ENCODE data around the gene NET1.

NET1 gene

DNA sequence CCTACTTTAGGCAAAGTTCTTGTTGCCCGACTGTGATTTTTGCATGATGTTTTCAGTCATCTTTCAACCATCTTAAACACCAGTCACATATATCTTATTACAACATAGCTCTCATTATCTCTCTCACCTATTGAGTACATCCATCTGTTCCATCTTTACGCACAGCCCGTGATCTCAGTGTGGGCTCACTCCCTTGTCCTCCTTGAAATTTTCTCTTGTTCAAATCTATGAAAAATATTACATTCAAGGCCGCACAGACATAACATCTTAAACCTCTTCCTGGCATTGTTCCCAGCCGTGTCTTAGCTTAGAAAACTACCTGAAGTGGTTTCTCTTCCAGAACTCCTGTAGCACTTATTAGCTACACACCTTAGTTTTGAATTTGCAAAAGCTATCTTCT, 32.6 kb downstream of the NET1 start:
- DNase-seq = no peak

DNA sequence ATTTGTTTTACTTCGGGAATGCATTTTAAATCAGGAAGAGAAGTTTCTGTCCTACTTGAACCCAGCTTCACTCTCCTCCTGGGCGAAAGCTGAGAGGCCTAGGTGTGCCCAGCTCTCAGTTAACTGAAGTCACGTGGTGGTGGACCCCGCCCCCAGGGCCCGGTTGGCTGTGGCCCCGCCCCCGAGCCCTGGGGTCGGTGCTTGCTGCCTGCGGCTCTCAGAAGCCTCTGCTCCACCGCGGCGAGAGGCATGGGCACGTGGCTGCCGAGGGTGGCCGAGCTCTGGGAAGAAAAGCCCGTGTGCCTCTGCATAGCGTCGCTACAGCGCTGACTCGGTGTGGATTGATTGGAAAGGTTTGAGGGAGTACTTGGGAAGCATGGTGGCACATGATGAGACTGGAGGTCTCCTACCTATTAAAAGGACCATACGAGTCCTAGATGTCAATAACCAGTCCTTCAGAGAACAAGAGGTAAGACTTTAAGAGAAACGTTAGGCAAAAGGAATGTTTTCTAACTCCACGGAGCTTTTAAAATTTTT, 34.1 kb downstream of the NET1 start:
- DNase-seq = peak; percentile 90

DNA sequence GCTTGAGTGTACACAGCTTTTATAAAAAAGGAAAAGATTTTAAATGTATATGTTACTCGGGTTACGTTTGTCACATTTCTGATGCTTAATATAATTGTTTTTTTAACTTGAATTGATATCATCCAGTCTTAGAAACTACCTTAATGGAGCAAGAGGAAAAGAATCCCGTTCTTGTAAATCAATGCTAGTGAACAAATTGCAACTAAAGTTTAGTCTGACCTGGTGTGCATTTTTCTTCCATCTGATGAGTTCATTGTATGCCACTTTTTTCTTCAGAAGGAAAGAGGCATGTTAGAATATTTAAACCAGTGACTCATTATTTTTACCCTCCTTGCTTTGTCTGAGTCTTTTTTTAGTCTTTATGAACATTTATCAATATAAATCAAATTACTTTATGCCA, 34.7 kb downstream of the NET1 start:
- DNase-seq = peak; percentile 27

DNA sequence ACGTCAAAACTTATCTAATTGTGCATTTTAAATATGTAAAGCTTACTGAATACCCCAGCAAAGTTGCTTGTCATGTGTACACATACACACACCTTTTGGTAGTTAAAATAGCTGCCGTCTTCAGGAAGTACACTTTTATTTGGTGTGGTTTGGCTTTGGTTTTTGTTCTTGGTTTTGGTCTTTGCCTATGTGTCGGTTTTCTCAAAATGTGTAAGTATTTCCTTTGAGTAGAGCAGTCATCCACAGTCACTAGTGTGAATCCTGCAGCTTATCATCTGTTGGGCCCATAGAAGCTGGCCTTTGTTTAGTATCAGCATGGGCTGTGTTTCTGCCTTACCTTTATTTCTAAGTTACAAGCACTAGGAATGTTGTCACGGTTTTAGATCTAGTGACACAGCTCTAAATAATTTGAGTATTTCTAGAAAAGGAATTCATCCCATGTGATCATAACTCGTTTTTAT, 35.3 kb downstream of the NET1 start:
- peak; percentile 32 for DNase-seq

DNA sequence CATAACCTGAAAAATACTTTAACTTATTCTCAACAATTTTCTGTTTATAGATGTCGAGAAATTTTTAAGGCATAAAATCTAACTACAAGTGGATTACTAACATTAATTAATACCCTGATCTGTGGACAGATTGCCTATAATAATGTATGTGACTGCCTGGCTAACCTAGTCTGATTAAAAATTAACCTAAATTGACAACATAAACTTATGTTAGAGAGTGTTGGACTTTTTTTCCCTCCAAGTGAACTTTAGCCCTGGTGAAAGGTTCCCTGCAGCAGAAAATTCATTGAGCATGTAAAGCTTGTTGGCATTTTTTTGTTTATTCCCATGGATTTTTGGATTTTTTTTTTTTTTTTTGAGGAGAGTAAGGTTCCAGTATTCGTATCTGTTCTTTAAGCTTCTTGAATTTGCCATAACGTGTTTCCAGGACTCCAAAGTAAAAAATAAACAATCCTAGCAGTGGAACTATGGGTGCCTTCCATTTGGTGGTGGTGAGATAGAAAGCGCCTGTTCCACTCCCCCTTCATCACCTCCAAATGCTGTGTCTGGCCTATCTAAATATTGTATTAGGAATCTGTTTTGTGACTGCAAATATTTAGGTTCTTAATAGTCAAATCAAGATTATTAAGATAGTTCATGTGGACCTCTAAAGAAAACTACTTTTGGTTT, 36.1 kb downstream of the NET1 start:
- no peak for DNase-seq

DNA sequence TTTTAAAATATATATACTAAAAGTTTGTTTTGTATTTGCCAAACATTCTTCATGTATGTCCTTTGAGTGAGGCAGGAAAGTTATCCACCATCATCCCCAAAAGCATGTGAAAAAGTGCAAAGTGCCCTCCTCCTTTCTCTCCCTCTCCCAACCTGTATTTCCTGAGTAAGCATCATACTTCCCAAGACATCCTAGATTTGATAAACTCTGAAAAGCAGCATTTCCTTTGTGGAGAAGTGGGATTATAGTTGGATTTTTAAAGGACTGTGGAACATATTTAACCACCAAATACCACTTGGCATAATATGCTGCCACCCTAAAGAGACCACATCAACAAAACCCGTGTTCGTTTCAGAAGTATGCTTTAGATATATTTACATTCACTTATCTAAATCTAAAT, 36.9 kb downstream of the NET1 start:
- DNase-seq = no peak

DNA sequence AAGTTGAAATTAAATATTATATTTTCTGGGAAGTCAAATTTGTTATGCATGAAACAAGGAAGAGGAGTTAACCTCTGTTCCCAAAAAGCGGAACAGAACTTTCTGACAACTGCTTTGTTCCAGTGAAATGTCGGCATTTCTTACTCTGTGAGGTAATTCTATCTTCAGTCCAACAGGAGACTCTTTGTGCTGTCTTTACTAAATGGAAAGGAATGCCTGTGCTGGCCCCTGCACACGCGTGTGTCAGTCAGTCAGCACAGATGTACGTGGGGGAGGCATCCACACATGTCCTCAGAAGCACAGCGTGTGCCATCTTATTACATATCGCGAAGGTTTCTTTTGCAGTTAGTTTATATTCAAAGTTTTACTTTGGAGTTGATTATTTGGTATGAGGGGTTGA, 37.5 kb downstream of the NET1 start:
- peak; percentile 90 for DNase-seq

DNA sequence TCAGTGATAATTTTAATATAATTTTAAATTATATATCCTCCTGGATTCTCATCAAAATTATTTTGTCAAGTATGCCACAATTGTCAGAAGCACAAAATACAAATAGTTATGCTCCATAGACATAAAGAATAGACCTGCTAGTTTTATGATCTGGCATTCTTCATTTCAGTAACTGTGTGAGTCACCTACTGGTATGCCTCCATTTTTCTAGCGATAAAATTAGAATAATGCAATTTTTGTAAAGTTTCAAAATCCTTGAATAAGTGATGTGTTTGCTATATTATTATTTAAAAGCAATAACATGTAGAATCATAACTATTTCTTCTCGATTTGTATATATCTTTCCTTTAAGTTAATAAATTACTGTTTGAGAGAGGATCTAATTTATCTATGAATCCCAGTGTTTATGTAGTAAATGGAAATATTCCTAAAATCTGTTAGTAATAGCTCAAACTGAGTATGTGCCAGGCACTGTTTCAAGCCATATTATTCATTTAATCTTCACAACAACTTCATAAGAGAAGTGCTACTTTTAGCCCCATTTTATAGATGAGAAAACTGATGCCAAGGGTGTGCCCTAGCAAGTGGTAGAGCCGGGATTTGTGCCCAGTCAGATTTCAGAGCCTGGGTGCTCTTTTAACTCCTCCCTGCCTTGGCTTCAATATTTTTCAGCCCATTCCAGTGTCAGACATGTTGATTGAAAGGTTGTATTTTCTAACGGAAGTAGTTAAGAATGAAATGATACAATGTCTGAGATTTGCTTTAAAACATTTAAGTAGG, 38.4 kb downstream of the NET1 start:
- no peak for DNase-seq

DNA sequence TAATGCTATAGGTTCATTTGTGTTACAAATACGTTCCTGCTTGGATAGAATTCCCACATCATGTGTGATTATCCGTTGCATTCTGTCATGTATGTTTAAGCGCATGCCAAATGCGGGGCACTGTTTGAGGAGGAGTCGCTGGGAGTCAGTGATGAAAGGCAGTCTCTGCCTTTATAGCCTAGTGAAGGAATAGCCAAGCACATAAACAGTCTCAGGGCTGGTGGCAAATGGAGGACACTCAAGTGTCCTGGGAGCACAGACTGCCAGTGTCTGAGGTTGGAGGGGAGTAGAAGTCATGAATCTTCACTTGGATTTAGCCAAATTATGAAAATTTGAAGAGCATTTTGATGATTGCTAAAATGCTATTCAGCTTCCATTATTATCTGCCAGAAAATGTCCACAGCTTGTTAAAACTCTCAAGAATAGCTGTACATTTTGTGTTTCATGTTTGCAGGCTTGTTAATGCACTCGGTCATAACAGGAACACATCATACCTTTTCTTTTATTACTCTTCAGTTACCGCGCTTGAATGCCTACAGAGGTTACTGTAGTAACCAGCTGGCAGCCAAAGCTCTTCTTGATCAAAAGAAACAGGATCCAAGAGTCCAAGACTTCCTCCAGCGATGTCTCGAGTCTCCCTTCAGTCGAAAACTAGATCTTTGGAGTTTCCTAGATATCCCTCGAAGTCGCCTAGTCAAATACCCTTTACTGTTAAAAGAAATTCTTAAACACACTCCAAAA, 41.6 kb downstream of the NET1 start:
- no peak for DNase-seq

DNA sequence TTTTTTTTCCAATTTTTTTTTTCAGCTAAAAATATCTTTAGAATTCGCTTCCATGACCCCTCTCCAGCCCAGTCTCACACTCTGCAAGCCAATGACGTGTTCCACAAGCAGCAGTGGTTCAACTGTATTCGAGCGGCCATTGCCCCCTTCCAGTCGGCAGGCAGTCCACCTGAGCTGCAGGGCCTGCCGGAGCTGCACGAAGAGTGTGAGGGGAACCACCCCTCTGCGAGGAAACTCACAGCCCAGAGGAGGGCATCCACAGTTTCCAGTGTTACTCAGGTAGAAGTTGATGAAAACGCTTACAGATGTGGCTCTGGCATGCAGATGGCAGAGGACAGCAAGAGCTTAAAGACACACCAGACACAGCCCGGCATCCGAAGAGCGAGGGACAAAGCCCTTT, 44.2 kb downstream of the NET1 start:
- DNase-seq = no peak

DNA sequence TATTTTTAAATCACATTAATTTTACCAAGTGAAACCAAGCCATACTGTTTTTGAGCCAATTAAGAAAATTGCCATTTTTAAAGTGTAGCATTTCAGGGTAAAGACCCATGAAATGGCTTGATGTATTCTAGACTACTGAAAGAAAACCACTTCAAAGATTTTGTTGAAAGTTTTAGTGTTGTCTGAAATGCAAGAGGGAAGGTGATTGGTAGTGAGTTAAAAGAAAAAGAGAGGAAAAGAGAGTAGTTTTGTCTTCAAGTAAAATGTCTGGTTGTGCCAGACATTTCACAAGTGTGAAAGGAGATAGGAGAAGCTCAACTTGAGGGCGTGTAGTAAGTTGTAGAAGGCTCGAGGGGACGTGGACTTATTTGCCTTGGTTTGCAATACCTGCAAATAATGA, 45.4 kb downstream of the NET1 start:
- no peak for DNase-seq

DNA sequence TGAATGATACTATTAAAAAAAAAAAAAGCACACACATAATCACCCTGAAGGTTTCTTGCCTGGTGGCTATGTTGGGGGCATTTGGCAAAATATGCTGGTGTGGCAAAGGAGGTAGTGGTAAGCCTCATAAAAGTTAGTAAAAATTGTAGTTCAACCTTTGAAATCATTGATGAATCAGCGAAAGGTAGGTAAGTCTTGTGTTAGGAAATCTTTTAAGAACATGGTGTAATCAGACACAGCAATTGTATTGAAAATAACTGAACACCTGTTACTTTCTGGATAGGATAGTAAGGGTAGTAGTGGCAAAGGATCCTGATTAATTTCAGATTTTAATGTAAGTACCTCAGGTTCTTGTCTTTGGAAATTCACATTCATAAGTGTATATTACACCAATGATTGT, 46.1 kb downstream of the NET1 start:
- no peak for DNase-seq

DNA sequence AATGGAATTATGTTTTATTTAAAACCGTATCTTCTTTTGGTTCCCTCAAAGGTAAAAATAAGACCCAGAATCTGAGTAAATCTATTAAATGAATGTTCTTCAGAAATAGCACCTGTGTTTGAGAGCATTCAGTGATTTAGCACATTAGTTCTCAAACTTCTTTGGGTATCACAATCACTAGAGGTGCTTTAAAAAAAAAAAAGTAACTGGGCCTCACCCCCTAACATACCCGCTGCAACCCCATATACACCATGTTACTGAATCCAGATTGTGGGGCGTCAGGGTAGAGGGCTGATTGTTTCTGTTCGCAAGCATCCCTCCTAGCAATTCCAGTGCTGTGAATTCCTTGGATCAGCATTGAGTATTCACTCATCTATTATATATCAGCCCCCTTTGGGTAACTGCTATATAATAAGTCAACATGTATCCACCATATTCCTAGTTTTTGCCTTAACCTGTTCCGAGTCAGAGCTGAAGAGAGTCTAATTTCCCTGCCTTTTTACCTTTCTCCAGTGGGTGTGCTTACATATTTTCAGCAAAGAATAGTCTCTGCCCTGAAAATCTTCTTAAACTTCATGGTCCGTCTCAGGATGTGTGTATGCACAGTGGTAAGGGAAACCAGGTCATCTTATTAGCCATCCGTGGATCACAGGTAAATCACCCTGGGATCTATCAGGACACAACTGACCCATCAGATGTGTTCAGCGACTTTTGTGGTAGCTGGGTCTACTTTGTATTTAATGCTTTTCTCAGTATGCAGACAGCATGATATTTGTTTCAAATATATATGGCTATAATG, 46.8 kb downstream of the NET1 start:
- no peak for DNase-seq

DNA sequence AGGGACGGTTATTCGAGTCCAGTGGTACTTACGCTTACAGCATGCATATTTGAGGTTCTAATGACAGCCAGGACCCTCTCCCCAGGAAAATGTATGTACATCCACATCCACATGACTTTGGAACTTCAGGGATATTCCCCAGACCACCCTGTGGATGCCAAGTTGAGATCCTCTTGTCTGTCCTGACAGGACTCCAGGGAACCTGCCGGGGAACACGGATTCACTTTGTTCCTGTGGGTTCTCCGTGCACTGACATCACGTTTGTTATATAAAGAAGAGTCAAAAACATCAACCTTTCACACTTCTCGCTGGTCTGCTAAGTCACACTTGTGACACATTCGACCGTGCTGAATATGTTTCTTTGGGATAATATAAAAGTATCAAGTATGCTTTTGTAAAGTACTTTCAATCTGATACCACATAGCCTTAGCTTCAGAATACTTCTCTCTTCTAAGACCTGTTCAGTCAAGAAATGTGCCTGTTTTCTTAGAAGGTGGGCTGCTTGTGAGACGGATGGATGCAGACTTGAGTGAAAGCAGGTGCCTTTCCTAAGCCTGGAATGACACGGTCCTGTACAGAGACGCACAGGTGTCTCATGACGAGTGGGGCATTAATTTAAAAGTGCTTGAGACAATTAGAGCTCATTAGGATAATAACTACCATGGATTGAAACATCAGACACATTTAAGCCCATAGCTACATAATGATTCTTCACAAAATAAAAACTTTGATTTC, 48.3 kb downstream of the NET1 start:
- no peak for DNase-seq

DNA sequence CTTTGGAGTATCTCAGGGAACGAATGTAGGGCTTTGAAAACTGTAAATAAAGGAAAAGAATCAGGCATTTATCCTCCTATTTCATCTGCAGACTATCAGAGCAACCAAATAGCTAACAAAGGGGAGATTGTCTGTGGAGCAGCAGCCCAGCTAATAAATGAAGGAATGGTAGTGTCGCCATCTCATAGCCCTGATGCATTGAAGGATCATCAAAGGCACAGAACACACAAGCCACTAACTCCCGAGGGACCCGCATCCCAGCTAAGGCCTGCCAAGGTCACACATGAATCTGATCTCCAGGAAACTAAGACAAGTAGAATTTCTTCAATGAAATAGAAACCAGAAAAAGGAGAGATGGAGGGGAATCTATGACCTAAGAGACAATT, 48.8 kb downstream of the NET1 start:
- DNase-seq = no peak

DNA sequence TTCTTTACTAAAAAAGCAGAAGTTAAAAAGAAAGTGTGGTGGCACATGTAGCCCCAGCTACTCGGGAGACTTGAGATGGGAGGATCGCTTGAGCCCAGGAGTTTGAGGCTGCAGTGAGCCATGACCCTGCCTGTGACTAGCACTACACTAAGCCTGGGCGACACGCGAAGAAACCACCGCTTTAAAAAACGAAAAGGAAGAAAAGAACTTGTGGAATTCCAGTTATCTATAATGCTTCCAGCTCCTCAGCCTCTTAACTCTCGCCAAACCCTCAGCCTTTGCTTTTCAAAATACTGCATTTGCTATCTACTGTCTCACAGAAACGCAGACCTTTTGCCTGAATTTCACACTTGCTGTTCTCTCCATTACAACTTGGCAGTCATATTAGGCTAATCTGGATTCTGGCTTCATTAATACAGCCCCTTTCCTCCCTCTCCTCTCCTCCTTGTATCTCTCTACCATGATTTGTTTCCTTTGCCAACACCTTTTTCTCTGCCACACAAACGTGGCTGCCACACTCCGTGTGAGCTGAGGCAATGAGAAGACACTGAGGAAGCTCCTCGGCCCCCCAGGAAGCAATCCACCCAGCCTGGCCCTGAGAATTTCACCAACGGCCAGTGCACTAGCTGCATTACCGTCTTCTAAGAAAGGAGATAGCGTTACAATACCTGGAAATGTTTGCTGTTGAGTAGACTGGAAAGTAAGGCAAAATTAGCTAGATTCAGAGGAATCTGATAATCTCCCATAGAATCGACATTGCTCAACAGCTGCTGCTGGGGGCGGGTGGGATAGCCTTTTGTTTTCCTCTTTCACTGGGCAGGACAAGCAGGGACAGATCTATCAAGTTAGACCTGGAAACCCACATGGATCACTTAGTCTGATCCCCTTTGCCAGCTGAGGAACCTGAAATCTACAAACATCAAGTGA, 49.8 kb downstream of the NET1 start:
- peak; percentile 68 for DNase-seq

DNA sequence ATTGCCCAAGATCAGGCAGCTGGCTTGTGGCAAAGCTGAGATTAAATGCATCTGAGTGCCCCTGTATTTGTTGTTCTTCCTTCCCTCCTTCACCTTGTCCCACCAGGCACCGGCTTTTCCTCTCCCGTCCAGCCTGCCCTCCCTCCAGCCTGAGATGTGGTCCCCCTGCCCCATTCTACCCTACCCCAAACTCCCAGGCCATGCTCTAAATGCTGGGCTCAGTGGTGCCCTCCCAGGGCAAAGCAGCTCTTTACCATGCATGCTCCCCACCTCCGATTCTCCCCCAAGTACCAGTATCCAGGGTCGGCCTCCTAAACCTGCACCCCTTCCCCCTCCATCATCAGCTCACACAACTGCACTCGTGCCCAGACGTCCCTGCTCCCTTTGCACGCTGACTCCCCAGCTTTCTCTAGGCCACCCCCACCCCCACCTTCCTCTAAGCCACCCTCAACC, 50.5 kb downstream of the NET1 start:
- no peak for DNase-seq

DNA sequence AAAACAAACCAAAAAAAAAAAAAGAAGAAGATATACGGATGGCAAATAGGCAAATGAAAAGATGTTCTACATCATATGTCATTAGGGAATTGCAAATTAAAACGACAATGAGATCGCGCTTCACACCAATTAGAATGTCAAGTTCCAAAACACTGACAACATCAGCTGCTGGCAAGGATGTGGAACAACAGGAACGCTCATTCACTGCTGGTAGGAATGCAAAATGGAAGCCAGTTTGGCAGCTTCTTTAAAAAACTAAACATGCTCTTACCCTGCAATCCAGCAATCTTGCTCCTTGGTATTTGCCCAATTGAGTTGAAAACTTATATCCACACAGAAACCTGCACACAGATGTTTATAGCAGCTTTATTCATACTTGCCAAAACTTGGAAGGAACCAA, 52.2 kb downstream of the NET1 start:
- peak; percentile 18 for DNase-seq

DNA sequence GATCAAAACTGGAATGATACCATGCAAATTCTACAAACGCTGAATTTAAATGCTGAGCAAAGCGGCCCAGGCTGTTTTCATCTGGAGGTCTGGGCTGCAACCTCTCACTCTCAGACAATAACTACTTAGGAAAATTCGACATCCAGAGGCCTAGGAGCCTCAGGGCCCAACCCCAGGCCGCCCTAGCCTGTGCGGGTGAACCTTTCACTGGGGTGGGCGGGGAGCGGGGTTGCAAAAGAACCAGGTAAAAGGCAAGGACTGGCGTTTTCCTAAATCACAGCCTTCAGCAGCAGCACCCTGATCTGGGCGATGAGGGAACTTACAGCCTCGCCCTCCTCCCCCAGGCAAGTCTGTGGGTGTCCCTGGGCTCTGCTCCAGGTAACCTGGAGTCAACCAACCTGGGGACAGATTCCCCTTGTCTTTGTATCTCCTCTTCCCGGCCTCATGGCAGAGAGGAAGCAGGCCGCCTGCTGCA, 53.7 kb downstream of the NET1 start:
- DNase-seq = no peak

DNA sequence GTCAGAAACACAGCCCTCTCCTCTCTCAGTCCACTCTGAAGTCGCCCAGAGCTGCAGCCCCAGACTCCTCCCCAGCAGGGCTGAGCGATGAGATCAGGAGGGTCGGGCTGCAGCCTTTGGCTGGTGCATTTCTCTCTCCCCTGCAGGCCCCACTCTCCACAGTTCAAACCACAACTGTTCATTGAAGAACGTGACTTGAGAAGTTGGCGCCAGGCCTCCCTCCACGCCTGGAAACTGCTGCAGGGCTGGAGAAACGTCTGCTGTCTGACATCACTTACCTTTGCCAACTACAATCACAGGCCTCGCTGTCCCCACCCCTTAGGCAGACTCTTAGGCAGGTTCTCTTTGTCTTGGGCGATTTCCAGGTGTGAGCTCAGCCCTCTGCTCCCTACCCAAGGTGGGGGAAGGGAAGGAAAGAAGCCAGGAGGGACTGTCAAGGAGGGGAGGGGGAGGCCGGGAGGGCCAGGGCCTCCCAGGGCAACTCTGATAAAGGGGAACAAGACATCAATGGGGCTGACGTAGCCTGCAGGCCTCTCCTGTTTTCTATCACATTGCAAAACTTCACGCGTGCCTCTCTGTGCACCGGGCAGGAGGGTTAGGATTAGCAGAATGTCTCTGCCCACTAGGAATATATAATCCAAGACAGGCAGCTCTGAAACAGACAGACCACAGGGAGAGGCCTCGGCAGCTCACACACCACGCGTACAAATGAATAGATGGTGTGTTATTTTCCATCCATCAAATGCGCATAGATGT, 54.3 kb downstream of the NET1 start:
- peak; percentile 91 for DNase-seq
